Upper lobe of right lung (tissue), 1 donor: ENCODE data around the gene THRAP3. TPM values are rescaled to one million over a fixed set of nuclear protein-coding genes. Genes with fewer than 3 reads are reported as not detected.

Experiments used
- ATAC-seq: fragments of 200-7000 bp; cut with Tn5 transposase; one replicate; pipeline ENCODE4 v1.9.1; 2020; ENCODE audit warnings: mild to moderate bottlenecking, moderate library complexity
- DNase-seq: peaks from one replicate; pipeline ENCODE4 v3.0.0-alpha.2; 2020
- H3K27ac ChIP-seq: fragments of 200-600 bp; one replicate; pipeline ENCODE4 v1.8.0; 2022
- H3K27me3 ChIP-seq: fragments of 200-600 bp; one replicate; pipeline ENCODE4 v1.8.0; 2022; ENCODE audit warnings: mild to moderate bottlenecking
- H3K36me3 ChIP-seq: fragments of 200-600 bp; one replicate; pipeline ENCODE4 v1.8.0; 2022
- H3K4me1 ChIP-seq: fragments of 200-600 bp; one replicate; pipeline ENCODE4 v1.8.0; 2022
- H3K4me3 ChIP-seq: fragments of 200-600 bp; one replicate; pipeline ENCODE4 v1.8.0; 2022; ENCODE audit warnings: mild to moderate bottlenecking
- H3K9me3 ChIP-seq: fragments of 200-600 bp; one replicate; pipeline ENCODE4 v1.8.0; 2022
- intact Hi-C: fragments of 100-400 bp; cut with DNase I; formaldehyde crosslinking; loops from one replicate; pipeline ENCODE4 v1.11.0; 2022
- total RNA-seq: library from RNA; stranded (reverse); fragmentation: NEBNext Ultra II Directional; extraction: Animal tissue kit (Norgen Biotek cat#: 25700); gene quantifications from one replicate; pipeline ENCODE4 v1.2.1, GENCODE V29; 2021
- TF ChIP-seq, protein P1 (sequence below): fragments of 200-600 bp; IDR thresholded peaks from one replicate; pipeline ENCODE4 v1.8.0; 2022; ENCODE audit warnings: antibody characterized with exemption
- donor health status: DM: no; HTN: yes; CAD: no; lungs with severe emphysema.

Gene THRAP3
- total RNA-seq, 1 donor from 2014 or later = 88.6 TPM

DNA sequence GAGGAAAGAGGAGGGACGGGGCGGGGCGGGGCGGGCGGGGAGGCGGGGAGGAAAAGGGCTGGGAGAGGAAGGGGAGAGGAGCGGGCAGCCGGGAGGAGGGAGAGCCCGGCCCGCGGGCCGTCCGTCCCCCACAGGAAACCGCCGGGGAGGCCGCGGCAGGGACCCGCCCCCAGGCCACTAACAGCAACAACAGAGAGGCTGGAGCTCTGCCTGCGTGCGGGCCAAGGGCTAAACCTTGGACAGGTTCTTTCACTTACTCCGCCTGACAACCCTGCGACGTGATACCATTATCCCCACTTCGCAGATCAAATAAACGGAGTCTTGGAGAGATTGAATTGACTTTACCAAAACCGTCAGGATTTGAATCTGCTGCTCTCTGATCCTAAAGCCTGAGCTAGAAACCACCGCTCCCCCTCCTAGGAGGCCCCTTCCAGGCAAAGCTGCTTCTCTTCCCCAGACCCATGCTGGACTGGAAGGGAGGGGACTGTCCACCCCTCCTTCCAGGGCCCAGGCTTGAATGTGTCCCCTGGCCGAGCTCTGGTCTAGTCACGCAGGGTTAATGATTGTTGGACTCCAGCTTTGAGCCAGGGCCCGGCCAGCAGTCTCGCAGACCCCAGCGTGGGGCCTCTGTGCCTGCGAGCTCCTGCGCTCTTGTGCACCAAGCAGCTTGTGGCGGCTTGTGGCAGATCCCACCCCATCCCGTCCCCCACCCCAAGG is 99.6 kb downstream of the THRAP3 start, which contains the start of gene EVA1B:
Gene EVA1B, minus strand, starts transcription at position 10 of the 717 bp plus-strand sequence. CDS start 608 bp downstream, outside the sequence.
- H3K27me3 ChIP-seq = no peaks in the 10 kb centered on the region
- ATAC-seq (peak; percentile 66), DNase-seq (peak; percentile 82)
- peak within 1 kb of the TSS; percentile 75 for H3K27ac ChIP-seq
- no peaks in the 10 kb centered on the region for H3K36me3 ChIP-seq
- H3K4me1 ChIP-seq = peaks cover 32% of the 10 kb centered on the region
- TF ChIP-seq, protein P1, sequence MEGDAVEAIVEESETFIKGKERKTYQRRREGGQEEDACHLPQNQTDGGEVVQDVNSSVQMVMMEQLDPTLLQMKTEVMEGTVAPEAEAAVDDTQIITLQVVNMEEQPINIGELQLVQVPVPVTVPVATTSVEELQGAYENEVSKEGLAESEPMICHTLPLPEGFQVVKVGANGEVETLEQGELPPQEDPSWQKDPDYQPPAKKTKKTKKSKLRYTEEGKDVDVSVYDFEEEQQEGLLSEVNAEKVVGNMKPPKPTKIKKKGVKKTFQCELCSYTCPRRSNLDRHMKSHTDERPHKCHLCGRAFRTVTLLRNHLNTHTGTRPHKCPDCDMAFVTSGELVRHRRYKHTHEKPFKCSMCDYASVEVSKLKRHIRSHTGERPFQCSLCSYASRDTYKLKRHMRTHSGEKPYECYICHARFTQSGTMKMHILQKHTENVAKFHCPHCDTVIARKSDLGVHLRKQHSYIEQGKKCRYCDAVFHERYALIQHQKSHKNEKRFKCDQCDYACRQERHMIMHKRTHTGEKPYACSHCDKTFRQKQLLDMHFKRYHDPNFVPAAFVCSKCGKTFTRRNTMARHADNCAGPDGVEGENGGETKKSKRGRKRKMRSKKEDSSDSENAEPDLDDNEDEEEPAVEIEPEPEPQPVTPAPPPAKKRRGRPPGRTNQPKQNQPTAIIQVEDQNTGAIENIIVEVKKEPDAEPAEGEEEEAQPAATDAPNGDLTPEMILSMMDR = no peak
- H3K4me3 ChIP-seq = peak within 1 kb of the TSS; percentile 78
- intact Hi-C loops = no loop called here
- no peaks in the 10 kb centered on the region for H3K9me3 ChIP-seq

- DNase-seq = no peak
- Histone ChIP-seq H3K9me3 (no peaks in the 10 kb centered on the region), H3K27ac (peak overlapping the region; percentile 75), H3K4me3 (peak overlapping the region; percentile 78), H3K4me1 (peaks cover 37% of the 10 kb centered on the region), H3K27me3 (no peaks in the 10 kb centered on the region), H3K36me3 (no peaks in the 10 kb centered on the region)
- ATAC-seq = no peak
- TF ChIP-seq, protein P1 = no peak
- intact Hi-C loops = no loop called here
These were observed 100.1 kb downstream of the THRAP3 start for GRCh38 chr1:36324353-36324703.

- intact Hi-C loops = no loop called here
- Histone ChIP-seq H3K27me3 (no peaks in the 10 kb centered on the region), H3K4me3 (no peak overlapping the region), H3K27ac (no peak overlapping the region), H3K4me1 (peaks cover 29% of the 10 kb centered on the region), H3K36me3 (no peaks in the 10 kb centered on the region), H3K9me3 (no peaks in the 10 kb centered on the region)
- TF ChIP-seq, protein P1 = no peak
- no peak for DNase-seq
- ATAC-seq = no peak
These were observed 102.3 kb downstream of the THRAP3 start for GRCh38 chr1:36326499-36326898.

- DNase-seq (no peak), ATAC-seq (peak; percentile 7)
- Histone ChIP-seq H3K9me3 (no peaks in the 10 kb centered on the region), H3K27me3 (no peaks in the 10 kb centered on the region), H3K27ac (no peak overlapping the region), H3K4me3 (no peak overlapping the region), H3K36me3 (no peaks in the 10 kb centered on the region), H3K4me1 (peaks cover 21% of the 10 kb centered on the region)
- intact Hi-C loops = no loop called here
- TF ChIP-seq, protein P1 = no peak
These were observed 103.3 kb downstream of the THRAP3 start for GRCh38 chr1:36327421-36328087.

- H3K9me3 ChIP-seq = no peaks in the 10 kb centered on the region
- no peaks in the 10 kb centered on the region for H3K36me3 ChIP-seq
- H3K4me3 ChIP-seq = no peak overlapping the region
- H3K27ac ChIP-seq = no peak overlapping the region
- no peaks in the 10 kb centered on the region for H3K27me3 ChIP-seq
- ATAC-seq (no peak), DNase-seq (no peak)
- TF ChIP-seq, protein P1 = no peak
- intact Hi-C loops = no loop called here
- peaks cover 17% of the 10 kb centered on the region for H3K4me1 ChIP-seq
These were observed 103.8 kb downstream of the THRAP3 start for GRCh38 chr1:36328088-36328480.
